NCI-H128 (cell line): ENCODE data around the gene EXOC6B.

Experiments used
- DNase-seq: peaks from one replicate; lab custom pipeline; 2025; ENCODE audit not compliant: unreplicated experiment; lab: John Stamatoyannopoulos, UW

EXOC6B gene

DNA sequence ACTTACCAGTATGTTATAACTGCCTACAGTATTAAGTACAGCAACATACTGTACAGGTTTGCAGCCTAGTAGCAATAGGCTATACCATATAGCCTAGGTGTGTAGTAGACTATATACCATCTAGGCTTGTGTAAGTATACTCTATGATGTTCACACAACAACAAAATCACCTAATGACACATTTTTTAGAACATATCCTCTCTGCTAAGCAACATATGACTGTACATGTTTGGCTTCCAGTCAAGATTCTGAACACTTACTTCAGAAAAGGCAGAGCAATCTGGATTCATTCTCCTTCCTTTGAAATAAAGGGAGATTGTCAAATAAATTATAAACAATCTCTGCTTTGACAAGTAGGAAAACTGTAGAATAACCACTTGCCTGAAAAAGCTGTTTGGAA is 81.8 kb downstream of the EXOC6B start:
- DNase-seq: no peak

DNA sequence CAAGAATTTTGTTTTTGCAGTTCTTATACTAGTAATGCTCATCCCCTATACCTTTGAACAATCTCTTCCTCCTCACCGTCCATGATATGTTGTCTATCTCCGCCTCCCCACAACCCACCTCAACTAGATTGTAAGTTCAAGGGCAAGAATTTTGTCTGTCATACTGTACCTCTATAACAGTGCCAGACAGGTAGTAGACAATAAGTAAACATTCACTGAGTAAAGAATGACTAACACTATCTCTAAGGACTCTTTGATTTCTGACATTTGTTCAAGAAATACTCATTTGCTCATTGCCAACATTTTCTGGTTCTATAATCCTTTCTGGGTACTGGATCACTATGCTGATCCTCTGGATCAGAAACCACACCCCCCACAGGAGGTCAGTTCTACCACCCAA is 82.4 kb downstream of the EXOC6B start:
- DNase-seq: no peak

DNA sequence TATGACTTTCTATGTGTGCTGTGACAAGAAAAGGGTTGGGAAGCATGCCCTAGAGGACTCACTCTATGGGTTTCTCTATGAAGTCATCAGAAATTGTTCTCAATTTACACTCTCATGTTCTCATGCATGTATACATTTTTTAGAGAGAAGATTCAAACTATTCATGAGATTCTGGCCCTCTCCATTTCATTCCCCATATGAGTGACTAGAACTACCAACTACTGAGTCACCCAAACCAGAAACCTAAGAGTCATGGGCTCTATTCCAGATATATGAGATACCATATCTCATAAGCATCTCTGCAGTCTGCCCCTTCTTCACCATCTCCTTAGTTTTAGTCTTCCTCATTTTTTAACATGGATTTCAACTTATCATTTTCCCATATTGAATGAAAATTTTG is 87.7 kb downstream of the EXOC6B start:
- no peak for DNase-seq

DNA sequence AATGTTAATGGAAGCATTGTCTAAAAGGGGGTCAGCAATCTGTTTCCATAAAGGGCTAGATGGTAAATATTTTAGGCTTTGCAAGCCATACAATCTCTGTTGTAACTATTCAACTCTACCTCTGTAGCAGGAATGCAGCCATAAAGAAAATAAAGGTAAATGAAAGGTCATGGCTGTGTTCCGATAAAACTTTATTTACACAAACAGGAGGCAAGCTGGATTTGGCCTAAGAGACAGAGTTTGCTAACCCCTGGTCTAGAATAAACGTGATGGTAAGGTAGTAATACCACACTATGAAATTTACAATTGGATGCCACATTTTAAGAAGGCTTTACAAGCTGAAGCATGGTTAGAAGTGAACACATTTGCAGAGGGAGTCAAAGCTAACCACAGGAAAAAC is 91.4 kb downstream of the EXOC6B start:
- DNase-seq: no peak

DNA sequence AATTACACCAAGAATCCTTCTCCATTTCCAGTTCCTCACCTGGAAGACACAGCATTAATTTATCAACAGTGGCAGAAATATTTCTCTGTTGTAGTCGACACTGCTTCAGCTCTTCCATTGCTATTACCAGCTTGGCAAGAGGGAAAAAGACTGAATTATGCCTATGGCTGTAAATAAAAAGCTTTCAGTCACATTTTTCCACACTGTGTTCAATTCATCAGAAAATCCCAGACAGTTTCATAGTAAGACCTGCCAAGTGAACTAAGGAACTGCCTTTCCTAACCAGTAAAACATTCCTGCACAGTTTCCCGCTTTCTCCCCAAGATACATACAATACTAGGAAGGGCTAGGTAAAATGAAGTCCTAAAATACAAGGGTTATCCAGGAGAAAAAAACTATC is 94.7 kb downstream of the EXOC6B start:
- DNase-seq: no peak

DNA sequence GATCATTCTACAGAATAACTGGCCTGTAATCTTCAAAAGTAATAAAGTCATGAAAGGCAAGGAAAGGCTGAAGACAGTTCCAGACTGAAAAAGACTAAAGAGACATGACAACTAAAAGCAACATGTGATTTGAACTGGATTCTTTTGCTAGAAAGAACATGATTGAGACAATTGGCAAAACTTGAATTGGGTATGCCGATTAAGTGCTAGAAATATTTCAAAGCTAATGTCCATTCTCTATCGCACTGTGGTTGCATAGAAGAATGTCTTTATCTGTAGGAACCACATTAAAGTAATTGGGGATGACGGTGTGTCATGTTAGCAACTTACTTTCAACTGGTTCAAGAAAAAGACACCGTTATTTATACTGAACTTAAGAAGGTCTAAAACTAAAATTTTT is 98.5 kb downstream of the EXOC6B start:
- no peak for DNase-seq

DNA sequence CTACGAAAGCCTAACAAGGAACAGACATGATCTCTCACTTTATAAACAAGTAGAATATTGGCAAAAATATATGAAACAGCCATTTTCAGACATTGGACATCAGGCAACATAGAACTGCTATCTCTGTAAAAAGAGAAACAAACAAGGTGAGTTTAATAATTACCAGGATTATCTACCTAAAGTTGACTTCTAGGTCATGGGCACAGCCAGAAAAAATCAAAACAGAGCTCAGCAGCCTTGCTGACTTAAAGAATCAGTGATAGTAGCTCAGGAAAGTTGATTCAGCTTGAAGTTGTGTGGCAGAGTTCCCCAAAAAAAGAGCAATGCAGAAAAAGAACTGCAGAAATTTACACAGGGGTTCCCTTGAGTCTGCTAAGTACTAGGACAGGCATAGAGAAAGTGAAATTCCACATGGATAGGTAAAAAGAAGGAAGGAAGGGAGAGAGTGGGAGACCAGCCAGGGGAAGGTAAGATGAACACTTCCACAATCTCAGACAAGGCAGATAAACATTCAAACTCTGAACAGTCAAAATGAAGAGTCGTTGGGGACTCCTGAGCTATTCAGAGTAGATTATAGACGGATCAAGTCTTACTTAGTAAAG is 102.0 kb downstream of the EXOC6B start:
- DNase-seq: no peak

DNA sequence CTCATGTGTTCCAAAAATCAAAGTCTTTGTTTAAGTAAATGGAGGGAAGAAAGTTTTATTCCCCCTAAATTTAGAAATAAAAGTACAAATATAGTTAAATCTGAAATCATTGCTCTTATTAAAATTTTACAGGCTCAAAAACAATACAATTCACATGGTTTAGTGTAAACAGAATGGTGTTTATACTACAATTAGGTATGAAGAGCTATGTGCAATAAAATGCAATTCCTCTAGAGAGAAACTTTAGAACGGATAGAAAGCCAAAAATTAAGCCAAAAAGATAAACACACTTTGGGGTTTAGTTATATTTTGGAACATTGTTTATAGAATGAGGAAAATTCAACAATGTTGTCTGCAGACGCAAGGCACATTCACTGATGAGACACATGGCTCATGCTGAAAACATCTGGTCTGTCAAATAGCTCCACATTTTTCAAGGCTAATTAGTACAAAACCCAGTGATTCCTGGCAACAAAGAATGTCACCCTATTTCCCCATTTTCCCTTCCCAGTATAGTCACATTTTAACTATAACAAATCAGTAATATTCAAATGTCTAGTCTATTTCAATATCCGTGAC is 103.3 kb downstream of the EXOC6B start:
- no peak for DNase-seq

DNA sequence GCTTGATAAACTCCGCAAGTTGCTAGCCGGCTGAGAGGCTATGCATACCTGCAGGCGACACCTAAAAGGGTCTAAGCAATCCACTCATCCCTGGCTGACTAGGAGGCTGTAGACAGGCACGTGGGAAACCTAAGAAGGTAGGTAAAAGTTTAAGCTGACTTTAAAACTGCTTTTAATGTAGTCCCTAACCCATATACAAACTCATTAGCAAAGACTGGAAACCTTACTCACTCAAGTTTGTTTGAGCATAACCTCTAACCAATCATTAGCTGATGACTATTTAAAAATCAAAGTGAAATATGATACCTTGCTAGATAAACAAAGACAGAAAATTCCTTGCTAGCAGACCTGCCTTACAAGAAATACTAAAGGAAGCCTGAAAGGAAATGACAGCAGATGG is 106.4 kb downstream of the EXOC6B start:
- DNase-seq: no peak

DNA sequence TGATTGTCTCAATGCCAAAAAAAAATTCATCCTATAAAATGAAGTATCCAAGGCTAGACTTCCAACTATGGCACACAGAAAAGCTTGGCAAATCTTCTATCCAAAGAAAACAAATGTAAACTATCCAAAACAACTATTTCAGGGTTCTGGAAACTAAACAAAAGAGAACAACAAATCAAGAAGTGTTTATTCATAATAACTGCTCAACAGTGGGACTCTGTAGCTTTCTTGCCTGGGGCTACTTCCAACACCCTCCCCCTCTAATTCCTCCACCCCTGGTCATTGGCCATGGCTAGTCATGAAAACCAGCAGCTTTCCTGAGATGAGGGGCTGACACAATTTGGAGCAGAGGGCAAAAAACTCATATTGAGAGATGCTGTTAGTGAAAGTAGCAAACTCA is 107.0 kb downstream of the EXOC6B start:
- no peak for DNase-seq

DNA sequence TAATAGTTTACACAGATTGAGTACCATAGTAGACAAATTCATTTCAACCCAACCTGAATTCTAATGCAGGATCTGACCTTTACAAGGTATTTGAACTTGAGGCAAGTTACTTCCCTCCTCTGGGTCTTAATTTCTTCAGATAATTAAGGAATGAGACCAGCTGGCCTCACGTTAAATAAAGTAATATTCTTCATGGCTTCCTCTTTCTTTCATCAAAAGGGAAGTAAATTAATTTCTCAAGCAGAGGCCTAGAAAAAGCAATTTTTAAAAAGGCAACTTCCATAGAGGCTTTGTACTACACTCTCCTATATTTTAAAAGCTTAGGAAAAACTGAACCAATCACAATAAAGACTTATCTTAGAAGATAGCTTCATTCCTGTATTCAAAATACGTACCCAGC is 109.2 kb downstream of the EXOC6B start:
- DNase-seq: no peak

DNA sequence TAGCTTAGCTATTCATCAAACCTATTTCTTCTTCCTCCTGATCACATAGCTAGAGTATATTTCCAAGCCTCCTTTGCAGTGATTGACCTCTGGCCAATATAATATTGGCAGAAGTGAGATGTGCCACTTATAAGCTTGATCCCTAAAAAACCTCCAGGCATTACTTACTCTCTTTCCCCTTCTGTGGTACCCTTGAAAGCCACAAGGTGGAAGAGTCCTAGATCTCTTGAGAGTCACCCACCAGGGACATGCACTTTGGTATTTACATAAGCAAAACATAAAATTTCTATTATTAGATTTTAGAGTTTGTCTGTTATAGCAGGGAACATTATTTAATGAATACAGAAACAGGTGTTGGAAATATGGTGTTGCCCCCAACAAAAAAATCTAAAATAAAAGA is 112.0 kb downstream of the EXOC6B start:
- no peak for DNase-seq

DNA sequence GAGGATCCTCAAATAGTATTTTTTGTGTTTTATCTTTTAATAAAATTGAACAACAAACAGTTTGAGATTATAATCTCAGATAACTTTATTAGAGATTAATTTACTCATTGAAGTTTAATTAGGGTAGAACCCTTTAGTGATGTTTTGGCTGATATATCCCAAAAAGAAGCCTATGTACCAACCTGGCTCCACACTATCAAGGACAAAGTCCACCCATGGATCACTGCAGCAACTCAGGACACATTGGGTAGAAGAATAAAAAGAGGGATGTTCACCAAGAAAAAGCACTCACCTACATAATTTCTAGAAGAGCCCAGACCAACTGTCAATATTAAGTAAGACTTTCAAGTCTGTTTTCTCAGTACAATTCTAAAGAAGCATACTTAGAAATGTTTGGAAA is 112.9 kb downstream of the EXOC6B start:
- DNase-seq: no peak

DNA sequence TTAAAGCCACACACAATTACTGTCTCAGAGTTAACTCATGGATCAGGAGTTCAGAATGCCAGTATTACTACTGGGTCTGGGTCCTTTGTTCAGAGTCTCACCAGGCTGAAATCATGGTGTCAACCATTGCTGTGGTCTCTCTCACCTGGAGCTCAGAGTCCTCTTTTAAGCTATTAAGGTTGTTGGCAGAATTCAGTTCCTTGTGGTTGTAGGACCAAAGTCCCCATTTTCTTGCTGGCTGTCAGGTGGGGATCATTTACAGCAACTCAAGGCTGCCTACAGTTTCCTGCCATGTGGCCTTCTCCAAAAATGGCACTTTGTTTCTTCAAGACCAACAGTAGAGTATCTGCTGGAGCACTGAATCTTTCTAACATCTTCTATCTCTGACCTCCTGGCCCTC is 113.5 kb downstream of the EXOC6B start:
- no peak for DNase-seq

DNA sequence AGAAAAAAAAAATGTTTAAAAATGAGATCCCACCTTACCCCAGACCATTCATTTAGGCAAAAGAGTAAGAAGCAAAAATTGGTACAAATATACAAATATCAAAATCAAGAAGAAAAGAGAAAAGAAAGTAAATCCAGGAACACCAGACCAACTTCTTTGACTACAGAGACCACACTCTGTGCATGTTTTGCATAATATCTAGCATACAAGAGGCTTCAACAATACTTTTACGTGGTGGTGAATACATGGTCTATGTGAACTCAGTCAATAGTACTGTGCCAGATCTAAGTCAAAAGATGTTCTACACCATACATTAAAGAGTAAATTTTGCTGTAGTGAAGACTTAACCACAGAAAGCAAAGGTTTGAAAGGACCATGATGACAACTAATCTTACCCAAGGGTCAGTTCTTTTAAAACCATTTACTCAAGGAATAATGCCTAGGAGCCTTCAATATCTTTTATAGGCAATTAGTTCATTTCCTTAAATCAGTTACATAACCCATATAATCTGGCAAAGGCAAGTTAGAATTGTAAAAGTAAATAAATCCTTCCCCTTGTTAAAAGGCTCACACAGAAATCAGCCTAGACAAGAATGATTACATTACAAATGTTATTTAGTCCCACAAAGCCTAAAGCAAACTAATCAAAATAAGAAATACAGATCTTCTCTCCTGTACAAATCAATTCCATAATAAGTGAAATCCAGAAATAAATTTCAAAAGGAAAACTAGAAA is 115.2 kb downstream of the EXOC6B start:
- no peak for DNase-seq

DNA sequence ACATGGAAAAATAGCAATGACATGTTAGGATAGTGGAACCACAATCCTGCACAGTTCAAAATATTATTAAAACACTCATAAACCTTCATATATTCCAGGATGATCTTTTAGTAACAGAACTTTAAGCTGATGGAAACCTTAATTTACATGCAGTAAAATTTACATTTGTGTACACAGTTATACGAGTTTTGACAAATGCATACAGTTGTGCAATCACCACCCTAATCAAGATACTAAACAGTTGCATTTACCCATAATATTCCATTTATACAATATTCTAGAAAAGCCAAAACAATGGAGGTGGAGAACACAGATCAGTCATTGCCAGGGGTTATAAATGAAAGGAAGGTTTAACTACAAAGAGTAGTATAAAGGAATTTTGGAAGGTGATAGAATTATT is 117.6 kb downstream of the EXOC6B start:
- DNase-seq: no peak

DNA sequence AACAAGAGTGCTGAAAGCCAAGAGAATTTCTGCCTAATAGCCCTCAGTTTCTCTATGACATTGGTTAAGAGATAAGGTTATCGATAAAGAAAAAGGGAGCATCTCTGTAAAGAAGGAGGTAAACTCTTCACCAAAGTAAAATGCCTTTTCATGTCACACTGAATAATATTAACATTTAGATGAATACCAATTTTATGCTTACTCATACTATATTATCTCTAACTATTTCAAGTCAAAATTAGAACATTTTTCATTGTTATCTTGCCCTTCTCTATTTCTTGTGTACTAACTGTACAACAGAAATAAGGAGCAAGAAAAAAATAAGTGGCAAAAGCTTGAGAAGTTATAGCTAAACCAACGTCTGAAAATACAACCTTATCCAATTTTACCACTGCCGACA is 127.5 kb downstream of the EXOC6B start:
- DNase-seq: no peak

DNA sequence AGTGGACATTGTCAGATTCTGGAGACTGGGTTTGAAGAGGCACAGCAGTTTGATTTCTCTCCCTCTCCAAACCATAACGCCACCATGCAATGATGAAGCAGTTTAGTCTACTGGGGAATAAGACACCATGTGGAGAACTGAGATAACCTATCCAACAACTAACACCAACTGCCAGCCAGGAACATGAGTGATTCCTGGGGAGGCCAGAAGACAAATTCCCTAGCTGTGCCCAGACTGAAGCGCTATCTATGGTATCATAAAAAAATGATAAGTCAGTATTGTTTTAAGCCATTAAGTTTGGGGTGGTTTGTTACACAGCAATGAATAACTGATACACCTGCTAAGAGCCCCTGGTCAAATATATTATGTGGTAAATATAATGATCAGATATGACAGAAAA is 129.3 kb downstream of the EXOC6B start:
- no peak for DNase-seq

DNA sequence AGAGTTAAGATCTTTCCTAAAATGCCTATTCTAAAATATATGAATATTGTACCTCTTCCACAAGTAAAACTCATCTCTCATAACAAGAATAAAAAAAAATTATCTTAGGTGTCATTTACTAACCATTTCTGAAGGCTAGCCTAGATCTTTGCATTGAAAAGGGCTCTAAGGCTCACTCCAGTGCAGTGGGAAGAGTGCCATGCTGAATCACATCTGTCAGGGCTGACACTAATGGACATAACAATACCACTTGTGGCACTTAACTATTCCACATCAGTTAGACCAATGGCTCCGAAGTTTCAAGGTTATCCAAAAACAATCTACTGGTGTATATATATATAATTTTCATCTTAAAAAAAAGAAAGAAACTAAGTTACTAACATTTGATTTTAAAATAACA is 130.2 kb downstream of the EXOC6B start:
- DNase-seq: no peak

DNA sequence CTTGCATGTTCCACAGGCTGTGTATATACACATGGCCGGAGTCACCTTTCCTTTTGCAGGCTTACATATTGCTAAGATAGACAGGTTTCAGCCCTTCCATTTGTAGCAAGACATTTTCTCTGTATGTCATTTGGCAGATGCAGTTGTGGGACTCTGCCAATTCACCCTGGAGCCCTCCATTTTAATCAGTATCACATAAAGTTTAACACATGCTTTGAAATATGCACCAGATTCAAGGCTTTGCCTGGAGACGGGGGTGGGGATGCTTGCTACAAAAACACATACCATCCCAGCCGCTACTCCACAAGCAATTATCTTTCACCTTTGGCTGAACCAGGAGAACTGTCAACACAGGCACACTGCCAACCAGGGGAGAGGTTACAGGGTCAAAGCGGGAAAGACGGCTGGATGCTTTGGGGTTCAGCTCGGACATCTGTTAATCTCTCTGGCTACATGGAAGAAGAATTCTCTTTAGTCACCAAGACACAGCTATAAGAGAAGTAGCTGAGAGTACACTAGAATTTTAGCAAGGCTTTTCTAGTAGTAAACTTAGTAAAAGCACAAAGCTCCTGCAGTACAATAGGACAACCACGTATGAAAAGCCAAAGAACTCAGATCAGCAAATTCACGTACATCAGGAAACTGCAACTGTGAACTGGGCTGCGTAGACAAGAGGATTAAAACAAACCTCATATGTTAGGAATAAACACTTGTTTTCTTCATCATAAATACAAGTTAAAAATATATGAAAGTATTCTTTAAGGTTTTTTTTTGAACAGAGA is 130.9 kb downstream of the EXOC6B start:
- no peak for DNase-seq

DNA sequence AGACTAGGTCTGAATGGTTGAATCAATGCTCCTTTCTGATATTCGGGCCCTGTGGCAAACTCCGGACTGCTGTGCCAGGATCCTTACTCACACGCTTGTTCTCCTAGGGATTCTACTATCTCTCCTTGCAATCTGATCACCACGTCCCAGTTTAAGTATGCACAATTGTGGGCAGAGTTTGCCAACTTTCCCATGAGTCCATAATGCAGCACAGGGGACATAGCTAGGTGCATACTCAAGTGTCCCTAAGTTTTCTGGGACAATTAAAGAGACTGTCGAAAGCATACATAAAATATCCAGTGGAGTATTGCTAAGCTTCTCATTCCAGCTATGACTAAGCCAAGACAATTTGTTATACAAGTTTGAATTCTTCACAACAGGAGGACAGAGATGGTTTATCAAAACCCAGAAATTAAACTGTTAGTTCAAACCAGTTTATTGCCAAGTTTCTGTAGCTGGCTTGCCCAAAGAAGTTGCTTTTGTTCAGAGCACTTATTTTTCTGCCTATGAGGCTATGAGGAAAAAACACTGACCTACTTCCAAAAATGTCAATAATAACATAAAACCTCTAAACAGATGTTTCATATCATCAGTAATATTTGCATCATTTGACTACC is 136.1 kb downstream of the EXOC6B start:
- no peak for DNase-seq
